ACHN (cell line): ENCODE data around the gene C16orf74.

Experiments
- DNase-seq: peaks from one replicate; pipeline ENCODE4 v3.0.0-alpha.2; 2015
- in situ Hi-C: cut with HindIII; loops from 2 replicates; pipeline ENCODE4 v1.10.0; 2017; ENCODE audit warnings: low sequenced_read_pairs, low pct_ligation_motif_present, low pct_unique_long_range_greater_than_20kb

Gene C16orf74

DNA sequence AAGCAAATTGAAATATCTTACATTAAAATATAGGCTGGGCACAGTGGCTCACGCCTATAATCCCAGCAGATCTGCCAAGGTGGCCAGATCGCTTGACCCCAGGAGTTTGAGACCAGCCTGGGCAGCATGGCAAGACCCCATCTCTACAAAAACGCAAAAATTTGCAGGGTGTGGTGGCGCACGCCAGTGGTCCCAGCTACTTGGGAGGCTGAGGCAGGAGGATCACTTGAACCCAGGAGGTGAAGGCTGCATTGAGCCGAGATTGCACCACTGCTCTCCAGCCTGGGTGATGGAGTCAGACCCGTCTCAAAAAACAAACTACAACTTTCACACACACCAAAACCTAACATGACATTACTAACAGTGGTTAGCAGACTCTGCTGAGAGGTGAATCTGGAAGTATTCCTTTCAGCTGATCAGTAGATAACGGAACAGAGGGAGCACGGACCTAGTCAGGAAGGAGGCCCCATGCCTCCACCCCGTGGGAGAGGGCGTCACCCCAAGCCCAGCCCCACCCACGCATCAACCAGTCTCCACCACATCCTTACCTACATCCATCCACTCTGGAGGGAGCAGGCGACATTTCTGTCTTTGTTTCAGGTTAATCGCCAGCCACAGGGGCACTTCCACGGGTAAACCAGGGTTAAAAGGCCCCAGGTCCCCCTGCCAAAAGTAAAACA, 63.8 kb downstream of the C16orf74 start:
- no peak for DNase-seq
- in situ Hi-C loops: no loop called here

DNA sequence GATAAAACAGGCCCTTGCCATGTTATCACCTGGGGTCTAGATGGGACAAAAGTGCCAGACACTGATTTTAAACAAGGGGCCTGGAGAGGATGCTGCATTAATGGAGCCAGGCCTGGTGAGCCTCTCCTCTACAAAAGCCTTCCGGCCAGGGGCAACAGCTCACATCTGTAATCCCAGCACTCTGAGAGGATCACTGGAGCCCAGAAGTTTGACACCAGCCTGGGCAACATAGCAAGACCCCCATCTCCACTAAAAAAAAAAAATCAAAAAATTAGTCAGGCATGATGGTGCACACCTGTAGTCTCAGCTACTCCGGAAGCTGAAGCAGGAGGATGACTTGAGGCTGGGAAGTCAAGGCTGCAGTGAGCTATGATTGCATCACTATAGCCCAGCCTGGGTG, 65.6 kb downstream of the C16orf74 start:
- in situ Hi-C loops: no loop called here
- DNase-seq: no peak

DNA sequence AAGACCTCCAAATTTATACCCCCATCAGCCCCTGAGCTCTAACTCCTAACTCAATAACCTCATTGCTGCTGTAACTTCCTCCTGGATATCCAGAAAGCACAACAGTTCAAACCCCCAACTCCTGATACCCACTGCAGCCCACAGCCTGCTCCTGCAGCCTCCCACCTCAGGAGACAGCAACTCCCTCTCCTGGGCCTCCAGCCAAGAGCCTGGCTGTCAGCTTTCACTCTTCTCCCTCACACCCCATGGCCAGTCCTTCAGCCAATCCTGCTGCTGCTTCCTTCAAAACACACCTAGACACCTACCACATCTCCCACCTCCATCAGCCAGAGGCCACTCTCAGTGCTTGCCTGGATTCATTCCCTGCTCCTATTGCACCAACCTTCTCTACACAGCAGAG, 67.5 kb downstream of the C16orf74 start:
- in situ Hi-C loops: no loop called here
- DNase-seq: no peak

DNA sequence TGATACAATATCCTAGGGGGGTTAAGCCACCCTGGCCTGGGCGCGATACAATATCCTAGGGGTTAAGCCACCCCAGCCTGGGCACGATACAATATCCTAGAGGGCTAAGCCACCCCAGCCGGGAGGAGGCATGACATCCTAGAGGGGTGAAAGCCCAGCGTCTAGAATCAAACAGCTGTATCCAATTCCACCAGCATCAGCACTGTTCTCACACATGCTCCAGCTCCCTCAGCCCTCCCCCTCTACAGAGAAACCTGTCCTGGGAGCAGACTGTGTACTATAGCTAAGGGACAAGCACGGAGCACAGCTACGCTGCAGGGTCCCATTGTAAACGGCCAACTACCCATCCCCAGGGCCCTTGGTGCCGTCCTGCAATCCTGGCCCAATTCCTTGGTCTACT, 68.4 kb downstream of the C16orf74 start:
- no peak for DNase-seq
- in situ Hi-C loops: no loop called here

DNA sequence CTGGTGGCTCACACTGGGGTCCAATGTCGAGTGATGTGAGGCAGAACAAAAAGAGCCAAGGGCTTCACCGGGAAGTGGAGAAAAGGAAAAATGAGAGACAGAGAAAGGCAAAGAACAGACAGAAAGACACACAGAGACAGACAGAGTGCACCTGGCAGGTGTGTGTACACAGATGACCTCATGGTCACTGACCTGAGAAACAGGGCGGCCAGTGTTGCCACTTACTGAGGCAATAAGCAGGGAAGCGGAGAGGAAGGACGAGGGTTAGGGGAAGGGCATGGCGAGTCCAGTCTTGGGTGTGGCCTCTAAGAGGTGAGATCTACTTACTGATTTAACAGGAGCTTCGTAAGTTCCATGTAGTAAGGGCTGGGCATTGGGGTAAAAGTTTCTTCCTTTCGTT, 69.6 kb downstream of the C16orf74 start:
- in situ Hi-C loops: no loop called here

DNA sequence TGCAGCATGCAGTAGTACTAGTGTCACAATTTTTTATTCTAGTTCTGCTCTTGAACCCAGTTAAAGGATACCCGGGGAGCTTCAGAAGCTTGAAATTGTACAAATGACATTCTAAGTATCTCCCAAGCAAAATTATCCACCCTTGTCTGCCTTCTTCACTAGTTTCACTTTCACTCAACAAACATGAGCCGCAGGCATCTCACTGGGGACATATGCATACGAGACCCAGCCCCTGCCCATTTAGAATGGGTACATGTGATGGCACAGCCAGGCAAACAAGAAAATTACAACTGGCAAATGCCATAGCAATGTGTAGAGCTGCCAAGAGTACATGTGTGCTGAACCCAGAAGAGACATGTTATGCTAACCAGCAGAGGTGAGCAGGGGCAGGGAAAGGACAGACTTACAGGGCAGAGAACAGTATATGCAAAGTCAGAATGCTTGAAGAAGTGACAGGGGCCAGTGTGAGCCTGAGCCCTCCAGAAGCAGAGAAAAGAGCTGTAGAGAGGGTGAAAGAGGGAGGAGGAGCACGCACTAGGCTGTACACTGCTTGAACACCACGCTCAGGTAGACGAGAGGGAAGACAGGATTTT, 70.4 kb downstream of the C16orf74 start:
- in situ Hi-C loops: no loop called here
- DNase-seq: no peak

More for the DNA sequence above, 69.6 kb downstream of the C16orf74 start:
- no peak for DNase-seq

DNA sequence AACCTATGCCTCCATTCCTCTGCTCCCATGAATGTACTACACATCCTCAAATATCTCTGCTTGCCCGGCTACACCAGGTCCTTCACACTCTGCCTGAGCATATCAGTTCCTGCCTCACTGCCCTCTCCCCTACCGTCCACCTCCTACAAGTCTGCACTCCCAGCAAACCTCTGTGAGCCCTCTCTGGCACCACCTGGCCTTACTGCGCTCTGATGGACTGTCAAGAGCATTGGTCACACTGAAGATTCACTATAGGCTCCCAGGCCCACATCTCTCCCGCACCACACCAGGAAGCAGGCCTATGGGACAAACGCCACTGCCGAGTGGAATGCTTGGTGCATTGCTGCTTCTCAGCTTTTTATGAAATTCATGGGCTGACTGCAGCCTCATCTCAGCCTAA, 71.0 kb downstream of the C16orf74 start:
- no peak for DNase-seq
- in situ Hi-C loops: no loop called here

DNA sequence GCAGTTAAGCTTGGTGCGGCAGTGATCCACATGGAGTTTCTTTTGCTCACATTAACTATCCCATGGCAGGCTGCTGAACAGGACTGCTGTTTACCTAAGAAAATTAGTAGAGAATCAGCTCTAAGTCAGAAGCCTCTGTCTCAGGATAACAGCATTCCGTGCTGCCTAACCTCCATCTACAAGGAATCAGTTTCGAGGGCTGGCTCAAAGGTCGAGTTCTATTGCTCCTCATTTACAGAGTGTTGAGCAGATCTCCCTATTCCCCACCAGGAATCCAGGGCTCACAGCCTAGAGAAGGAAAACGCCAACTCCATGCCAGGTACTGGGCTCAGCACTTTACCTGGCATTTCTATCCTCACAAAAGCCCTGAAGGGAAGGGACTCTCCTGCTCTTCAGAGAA, 72.1 kb downstream of the C16orf74 start:
- in situ Hi-C loops: no loop called here
- DNase-seq: no peak

DNA sequence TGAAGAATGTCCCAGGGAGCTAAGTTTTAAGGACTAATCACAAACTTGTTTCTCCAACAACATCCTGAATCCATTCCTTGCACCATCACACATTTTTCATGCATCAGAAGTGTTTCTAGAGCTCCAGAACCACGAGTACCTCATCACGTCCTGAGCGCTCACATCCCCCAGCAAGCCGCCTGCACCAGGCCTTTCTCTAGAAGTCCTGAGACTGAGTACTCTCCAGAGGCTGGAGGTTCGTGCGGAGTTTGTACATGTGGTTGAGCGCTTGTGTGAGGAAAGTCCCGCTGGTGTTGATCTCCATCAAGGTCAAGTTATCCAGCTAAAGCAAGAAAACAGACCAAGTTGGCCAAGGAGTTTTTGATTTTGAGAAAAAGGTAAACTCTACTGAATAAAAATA, 72.9 kb downstream of the C16orf74 start:
- DNase-seq: no peak
- in situ Hi-C loops: no loop called here

DNA sequence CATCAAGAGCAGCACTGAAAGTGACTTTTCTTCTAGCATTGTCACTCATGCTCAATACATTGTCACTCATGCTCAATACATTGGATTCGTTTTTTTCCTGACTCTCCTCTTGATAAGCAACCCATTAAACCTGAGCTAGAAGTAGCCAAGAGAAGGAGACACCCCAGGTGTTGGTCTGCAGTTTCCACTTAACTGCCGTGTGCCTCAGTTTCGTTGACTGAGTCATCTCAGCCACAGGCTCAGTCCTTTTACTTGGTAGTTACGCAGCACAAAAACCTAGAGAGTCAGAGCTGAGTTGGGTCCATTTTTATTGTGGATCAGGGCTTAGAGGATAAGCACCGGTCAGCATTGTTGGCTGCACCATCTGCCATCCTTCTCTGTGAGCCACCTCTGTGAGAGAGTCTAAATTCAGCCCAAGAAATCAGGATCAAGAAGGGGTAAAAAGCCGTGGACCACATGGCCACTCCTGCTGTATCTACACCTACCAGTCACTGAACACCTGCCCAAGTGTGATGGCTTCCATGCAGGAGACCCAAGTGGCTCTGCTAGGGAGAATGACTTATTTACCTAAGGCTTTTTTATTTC, 73.4 kb downstream of the C16orf74 start:
- in situ Hi-C loops: no loop called here
- DNase-seq: no peak

DNA sequence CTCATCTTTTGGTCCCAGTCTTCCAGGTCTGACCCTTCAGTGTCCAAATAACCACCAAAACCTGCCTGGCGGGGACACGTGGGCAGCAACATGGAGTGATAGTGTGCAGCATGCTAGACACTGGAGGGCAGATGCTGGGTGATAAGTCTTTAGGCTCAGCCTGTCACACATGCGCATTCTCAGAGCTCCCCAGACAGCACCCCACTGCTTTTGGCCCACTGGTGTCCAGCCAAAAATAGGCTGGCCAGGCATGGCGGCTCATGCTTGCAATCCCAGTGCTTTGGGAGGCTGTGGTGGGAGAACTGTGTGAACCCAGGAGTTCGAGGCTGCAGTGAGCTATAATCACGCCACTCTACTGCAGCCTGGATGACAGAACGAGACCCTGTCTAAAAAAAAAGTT, 74.4 kb downstream of the C16orf74 start:
- in situ Hi-C loops: no loop called here

DNA sequence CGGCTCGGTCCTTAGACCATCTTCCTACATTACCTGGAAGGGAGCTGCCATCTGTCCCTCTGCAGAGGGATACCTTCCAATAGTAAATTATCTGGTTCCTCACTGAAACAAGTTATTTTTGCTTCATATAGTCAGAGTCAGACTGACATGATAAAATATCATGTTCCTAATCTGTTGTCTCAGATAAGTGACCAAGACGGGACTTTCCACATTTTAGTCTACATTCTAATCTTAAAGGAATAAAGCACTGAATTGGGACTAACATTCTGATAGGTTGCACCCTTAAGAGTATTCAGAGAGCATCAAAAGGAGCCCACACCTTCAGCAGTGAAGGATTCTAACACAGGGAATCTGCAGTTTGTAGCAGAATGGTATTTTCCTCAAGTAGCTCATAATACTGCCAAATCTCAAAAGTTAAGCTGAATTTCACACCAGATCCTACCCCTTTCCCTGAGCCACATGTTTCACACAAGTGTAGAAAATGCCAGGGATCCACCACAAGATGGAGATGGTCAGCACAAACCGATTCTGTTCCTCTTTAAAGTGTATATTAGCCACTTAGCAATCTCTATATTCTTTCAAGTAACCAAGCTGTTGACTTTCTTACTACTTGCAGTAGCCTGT, 75.5 kb downstream of the C16orf74 start:
- DNase-seq: peak; percentile 46
- in situ Hi-C loops: no loop called here

More for the DNA sequence above, 74.4 kb downstream of the C16orf74 start:
- DNase-seq: no peak

DNA sequence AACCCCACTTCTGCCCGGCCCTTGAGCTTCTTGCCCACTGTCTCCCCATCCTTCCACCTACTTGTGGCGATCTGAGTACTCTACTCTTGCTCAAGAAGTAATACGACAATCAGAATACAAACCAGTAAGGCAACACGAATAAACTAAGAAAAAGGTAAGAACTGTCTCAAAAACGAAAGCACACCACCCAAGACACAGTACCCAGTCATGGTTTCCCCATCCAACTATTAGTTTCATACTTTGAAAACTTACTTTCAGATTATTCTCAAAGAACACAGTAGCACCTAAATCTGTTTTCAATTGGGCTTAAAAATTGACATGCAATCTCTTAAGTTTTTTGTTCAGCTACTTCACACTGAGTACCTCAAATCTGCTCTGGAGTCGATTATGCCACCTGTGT, 76.1 kb downstream of the C16orf74 start:
- no peak for DNase-seq
- in situ Hi-C loops: no loop called here

DNA sequence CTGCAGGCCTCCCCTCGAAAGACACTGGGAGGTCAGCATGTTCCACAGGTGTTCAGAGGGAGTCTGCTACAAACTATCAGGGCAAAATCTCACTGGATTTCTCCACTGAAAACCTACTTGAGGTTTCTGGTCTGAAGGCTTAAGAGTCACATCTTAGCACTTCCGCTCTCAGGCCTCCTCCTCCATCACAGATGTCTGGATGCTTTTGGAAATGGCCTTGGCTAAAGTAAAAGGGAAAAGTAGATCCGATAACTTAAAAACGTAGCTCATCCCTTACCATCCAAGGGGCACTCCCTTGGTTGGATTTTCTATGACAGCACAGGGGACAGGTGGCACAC, 76.5 kb downstream of the C16orf74 start:
- no peak for DNase-seq
- in situ Hi-C loops: no loop called here

DNA sequence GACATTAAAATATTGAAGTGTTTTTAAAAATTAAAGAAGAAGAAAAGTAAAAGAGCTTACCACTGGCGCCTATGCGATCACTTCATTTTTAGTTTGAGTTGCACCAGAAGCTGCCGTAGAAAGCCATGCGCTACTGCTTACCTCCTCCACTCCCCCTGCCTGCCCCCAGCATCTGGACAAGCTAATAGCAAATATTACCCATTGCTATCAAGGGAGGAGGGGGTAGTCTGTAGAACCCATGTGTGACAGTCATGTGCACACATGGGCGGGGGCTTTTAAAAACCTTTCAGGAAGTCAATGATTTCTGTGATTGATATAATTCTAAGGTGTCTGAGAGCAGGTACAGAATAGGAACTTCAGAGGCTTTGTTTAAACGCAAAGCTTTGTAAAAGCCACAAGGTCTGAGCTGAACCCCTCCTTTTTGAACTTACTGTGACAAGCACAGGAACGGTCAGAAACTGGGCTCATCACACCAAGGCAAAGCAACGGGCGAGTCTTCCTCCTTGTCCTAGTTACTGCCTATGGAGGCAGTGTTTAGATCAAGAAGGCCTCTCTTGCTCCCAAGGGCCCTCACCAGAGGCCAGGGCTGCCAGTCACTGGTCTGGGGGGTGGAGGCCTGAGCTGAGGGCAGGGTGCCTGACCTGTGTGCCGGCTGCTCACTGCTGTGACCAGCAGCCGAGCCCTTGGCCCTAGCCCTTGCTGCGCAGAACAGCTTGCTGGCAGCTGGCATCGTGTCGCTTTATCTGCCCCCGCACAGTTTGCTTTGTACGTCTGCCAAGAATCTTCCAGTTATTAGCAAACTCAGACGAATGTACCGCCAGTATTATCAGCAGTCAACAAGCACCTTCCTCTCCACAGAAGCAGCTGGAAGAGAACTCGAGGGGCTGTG, 77.1 kb downstream of the C16orf74 start:
- in situ Hi-C loops: no loop called here
- DNase-seq: no peak

DNA sequence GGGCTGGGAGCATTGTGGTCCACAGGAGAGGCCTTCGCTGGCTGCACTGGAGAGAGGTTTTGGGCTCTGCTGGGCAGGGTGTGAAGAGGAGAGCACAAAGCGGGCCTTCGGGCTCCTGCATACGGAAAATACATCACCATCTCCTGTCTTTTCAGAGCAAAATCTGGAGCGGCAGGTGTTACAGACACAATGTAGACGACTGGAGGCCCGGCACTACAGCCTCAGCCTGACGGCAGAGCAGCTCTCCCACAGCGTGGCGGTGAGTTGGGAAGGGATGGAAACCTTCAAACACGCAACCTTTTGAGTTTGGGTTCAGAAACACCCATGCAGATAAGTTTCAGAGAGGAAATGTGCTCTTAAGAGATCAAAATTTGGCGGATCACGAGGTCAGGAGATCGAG, 80.1 kb downstream of the C16orf74 start:
- DNase-seq: no peak
- in situ Hi-C loops: no loop called here

DNA sequence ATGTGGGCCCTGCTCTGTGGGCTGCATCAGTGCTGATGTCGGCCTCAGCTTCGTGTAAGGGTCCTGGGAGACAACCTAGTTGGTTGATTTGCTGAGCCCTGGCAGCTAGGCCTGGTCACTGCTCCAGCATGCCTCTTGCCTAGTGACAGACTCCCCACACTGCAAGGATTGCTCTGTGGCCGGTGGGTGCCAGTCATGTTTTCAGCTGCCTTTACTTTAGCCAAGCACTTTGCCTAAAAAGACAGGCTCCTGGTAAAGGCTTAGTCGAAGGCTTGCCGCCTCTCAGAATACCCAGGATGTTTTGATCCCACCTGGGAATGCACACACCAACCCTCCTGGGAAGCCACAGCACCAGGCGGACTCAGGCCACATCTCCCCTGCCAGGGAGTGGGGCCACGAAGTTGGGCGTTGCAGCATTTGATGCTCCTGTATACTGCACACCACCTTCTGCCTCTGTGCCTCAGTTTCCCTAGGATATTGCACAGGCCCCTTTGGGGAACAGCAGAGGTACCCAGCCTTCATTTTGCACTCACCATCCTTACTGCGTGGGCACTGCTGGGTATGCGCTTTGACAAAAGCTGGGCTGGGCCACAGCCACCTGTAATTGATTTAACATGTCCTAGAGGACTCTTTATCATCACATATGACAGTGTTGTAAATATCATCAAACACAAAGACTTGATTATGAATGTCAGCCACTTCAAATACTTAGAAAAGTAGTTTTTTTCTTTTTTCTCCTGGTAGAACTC, 82.0 kb downstream of the C16orf74 start:
- in situ Hi-C loops: no loop called here
- no peak for DNase-seq

DNA sequence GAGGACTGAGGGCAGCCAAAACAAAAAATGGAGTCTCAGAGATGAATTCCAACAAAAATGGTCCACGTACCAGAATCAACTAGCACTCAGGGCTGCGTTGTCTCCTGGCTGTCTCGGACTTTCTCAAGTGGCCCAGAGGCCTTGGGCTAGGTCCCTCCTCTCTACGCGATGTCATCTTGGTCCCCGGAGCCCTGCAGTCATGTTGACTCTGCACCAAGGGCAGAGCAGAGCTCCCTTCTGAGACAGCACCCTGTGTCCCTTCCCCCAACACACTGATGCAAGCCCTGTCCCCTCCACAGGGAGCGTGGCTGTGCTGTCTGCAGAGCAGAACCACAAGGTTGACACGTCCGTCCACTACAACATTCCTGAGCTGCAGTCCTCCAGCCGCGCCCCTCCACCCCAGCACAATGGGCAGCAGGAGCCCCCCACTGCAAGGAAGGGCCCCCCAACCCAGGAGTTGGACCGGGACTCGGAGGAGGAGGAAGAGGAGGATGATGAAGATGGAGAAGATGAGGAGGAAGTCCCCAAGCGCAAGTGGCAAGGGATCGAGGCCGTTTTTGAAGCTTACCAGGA, 83.0 kb downstream of the C16orf74 start:
- DNase-seq: no peak
- in situ Hi-C loops: no loop called here
